Natural killer cell (primary cell): ENCODE results near the gene R3HDM2. TPM values are rescaled to one million over a fixed set of nuclear protein-coding genes. Genes with fewer than 3 reads are reported as not detected.
A peak's percentile ranks its signal among the peaks of the same experiment; 100 is the strongest.

Experiments
- ATAC-seq, 3 donors: fragments of 150-1000 bp in 2 of 3; fragments of 200-7000 bp in 1 of 3; cut with Tn5 transposase; 1 replicate in 1 of 3; 2 replicates in 2 of 3; pipeline ENCODE4 v1.10.0; 2021; ENCODE audit warnings: mild to moderate bottlenecking in 2 of 3, moderate library complexity in 2 of 3
- DNase-seq, 2 donors: peaks; one replicate each; pipeline versions ENCODE4 v3.0.0 to v3.0.0-alpha.2; 2013 to 2021; ENCODE audit warnings: mixed read lengths in 1 of 2
- H3K27ac ChIP-seq: one replicate; pipeline ENCODE4 v1.5.1; 2013; ENCODE audit warnings: mild to moderate bottlenecking, low read length
- H3K27me3 ChIP-seq: one replicate; pipeline ENCODE4 v1.6.1; 2013; ENCODE audit warnings: low read length; ENCODE audit not compliant: control insufficient read depth, insufficient read depth
- H3K36me3 ChIP-seq: one replicate; pipeline ENCODE4 v1.6.1; 2013; ENCODE audit warnings: low read length; ENCODE audit not compliant: control insufficient read depth, insufficient read depth
- H3K4me1 ChIP-seq: one replicate; pipeline ENCODE4 v1.6.1; 2013; ENCODE audit warnings: low read length; ENCODE audit not compliant: control insufficient read depth, insufficient read depth
- H3K4me3 ChIP-seq: one replicate; pipeline ENCODE4 v1.5.1; 2013; ENCODE audit warnings: low read length
- H3K9me3 ChIP-seq: one replicate; pipeline ENCODE4 v1.6.1; 2013; ENCODE audit warnings: low read length; ENCODE audit not compliant: control insufficient read depth, insufficient read depth
- H3K27ac Mint-ChIP-seq, 2 donors: one replicate each; pipeline ENCODE4 v1.8.0; 2022; ENCODE audit warnings: mild to moderate bottlenecking in 2 of 2, mixed read lengths in 2 of 2, moderate library complexity in 1 of 2
- H3K27me3 Mint-ChIP-seq, 2 donors: one replicate each; pipeline ENCODE4 v1.8.0; 2022; ENCODE audit warnings: low read depth in 2 of 2, mixed read lengths in 2 of 2
- H3K36me3 Mint-ChIP-seq: one replicate; pipeline ENCODE4 v1.8.0; 2022; ENCODE audit warnings: mixed read lengths
- H3K4me1 Mint-ChIP-seq, 2 donors: one replicate each; pipeline ENCODE4 v1.8.0; 2022; ENCODE audit warnings: mixed read lengths in 2 of 2
- H3K4me3 Mint-ChIP-seq: one replicate; pipeline ENCODE4 v1.8.0; 2022; ENCODE audit warnings: mild to moderate bottlenecking, moderate library complexity, mixed read lengths
- H3K9me3 Mint-ChIP-seq, 2 donors: one replicate each; pipeline ENCODE4 v1.8.0; 2022; ENCODE audit warnings: mixed read lengths in 2 of 2
- CTCF ChIP-seq: fragments of 200-600 bp; IDR thresholded peaks from one replicate; pipeline ENCODE4 v1.8.0; 2022; ENCODE audit warnings: antibody characterized with exemption
- WGBS: methylation state at CpG from one replicate; pipeline ENCODE4 v1.1.7; 2013; ENCODE audit warnings: missing lambda C conversion rate; ENCODE audit not compliant: insufficient coverage; 5-methylcytosine and 5-hydroxymethylcytosine counted together
- intact Hi-C: fragments of 100-400 bp; cut with micrococcal nuclease; formaldehyde crosslinking; loops from one replicate; pipeline ENCODE4 v1.14.2; 2022
- total RNA-seq, 4 donors: library from RNA; stranded (reverse); fragments of 120-200 nt in 1 of 4; gene quantifications; one replicate each; pipeline versions ENCODE4 v1.2.3 to v1.2.4, GENCODE V29; 2013 to 2022

The R3HDM2 gene
- total RNA-seq, 3 donors from 2014 or later (not counting 1 experiment from before 2014, with no cell fraction given): 110 to 124 (median 123) TPM

DNA sequence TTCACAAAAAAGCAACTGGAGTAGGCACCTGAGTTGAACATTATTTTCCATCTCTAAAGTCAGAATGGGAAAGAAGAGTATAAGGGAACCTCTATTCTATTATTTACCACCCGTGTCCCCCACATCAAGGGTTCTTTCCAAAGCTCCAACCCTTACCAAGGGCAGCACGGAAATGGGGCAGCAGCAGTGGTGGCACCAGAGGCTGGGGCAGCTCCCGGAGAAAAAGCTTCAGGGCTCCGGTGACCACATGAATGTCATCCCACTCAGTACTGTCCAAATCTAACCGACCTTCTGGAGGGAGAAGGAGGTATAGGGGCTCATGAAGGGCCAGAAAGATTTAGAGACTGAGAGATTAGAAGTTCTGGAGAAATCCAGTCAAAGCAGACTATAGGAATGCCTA, 43.0 kb upstream of the R3HDM2 start:
- DNase-seq: no peak
- Histone ChIP-seq H3K36me3 (peaks cover 59% of the 10 kb centered on the region), H3K4me3 (no peak overlapping the region), H3K9me3 (no peaks in the 10 kb centered on the region), H3K27me3 (no peaks in the 10 kb centered on the region), H3K4me1 (peaks cover 94% of the 10 kb centered on the region), H3K27ac (no peak overlapping the region)
- intact Hi-C loops: no loop called here
- Mint-ChIP-seq H3K27ac (peak overlapping the region; percentile 83 to 90), H3K4me1 (peaks cover 70 to 92% of the 10 kb centered on the region in 2 donors), H3K4me3 (peak overlapping the region; percentile 78), H3K27me3 (no peaks in the 10 kb centered on the region), H3K36me3 (peaks cover 19% of the 10 kb centered on the region), H3K9me3 (no peaks in the 10 kb centered on the region)
- 97% methylated on average over 5 of the region's 5 CpGs for WGBS
- no peak for TF ChIP-seq CTCF
- ATAC-seq: no peak

GRCh38 chr12:57473392-57473791, 42.5 kb upstream of the R3HDM2 start:
- Mint-ChIP-seq H3K27ac (peak overlapping the region; percentile 83 to 90), H3K4me1 (peaks cover 69 to 91% of the 10 kb centered on the region in 2 donors), H3K9me3 (no peaks in the 10 kb centered on the region), H3K4me3 (peak overlapping the region; percentile 78), H3K36me3 (peaks cover 19% of the 10 kb centered on the region), H3K27me3 (no peaks in the 10 kb centered on the region)
- intact Hi-C loops: no loop called here
- H3K9me3 ChIP-seq: no peaks in the 10 kb centered on the region
- no peak overlapping the region for H3K27ac ChIP-seq
- no peak for TF ChIP-seq CTCF
- DNase-seq (no peak), ATAC-seq (no peak)
- H3K27me3 ChIP-seq: no peaks in the 10 kb centered on the region
- WGBS: 97% methylated on average over 3 of the region's 3 CpGs
- peaks cover 59% of the 10 kb centered on the region for H3K36me3 ChIP-seq
- peaks cover 89% of the 10 kb centered on the region for H3K4me1 ChIP-seq
- H3K4me3 ChIP-seq: no peak overlapping the region

DNA sequence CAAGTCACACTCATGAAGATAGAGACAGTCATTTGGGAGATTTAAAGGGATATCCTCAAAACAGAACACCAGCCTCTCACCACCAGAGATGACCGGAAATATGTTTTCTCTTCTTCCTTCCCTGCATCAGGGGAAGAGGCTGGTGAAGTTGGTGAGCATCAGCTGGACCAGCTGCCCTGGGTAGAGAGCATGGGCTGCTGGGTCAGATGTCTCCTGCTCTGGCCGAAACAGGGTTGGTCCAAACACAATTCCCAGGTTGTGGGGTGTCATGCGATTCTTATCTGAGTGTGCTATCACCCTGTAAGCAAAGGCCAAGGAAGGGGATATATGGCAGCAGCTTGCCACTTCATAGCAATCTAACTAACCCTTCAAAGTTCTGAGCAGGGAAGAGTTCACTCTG, 41.5 kb upstream of the R3HDM2 start:
- H3K27ac ChIP-seq: no peak overlapping the region
- intact Hi-C loops: no loop called here
- DNase-seq (no peak), ATAC-seq (no peak)
- Mint-ChIP-seq H3K4me1 (peaks cover 72 to 91% of the 10 kb centered on the region in 2 donors), H3K36me3 (peaks cover 19% of the 10 kb centered on the region), H3K9me3 (no peaks in the 10 kb centered on the region), H3K4me3 (peak overlapping the region; percentile 40), H3K27ac (peak overlapping the region; percentile 47 to 74), H3K27me3 (no peaks in the 10 kb centered on the region)
- H3K36me3 ChIP-seq: peaks cover 68% of the 10 kb centered on the region
- no peaks in the 10 kb centered on the region for H3K9me3 ChIP-seq
- H3K4me1 ChIP-seq: peaks cover 79% of the 10 kb centered on the region
- no peak overlapping the region for H3K4me3 ChIP-seq
- WGBS: 93% methylated on average over 2 of the region's 3 CpGs
- H3K27me3 ChIP-seq: no peaks in the 10 kb centered on the region
- no peak for TF ChIP-seq CTCF

GRCh38 chr12:57471661-57472060, 40.8 kb upstream of the R3HDM2 start:
- Mint-ChIP-seq H3K36me3 (peaks cover 19% of the 10 kb centered on the region), H3K4me1 (peaks cover 69 to 89% of the 10 kb centered on the region in 2 donors), H3K27ac (peak overlapping the region; percentile 74 to 79), H3K9me3 (no peaks in the 10 kb centered on the region), H3K27me3 (no peaks in the 10 kb centered on the region), H3K4me3 (no peak overlapping the region)
- peaks cover 72% of the 10 kb centered on the region for H3K4me1 ChIP-seq
- no peak for TF ChIP-seq CTCF
- no peaks in the 10 kb centered on the region for H3K9me3 ChIP-seq
- H3K36me3 ChIP-seq: peaks cover 68% of the 10 kb centered on the region
- intact Hi-C loops: no loop called here
- H3K27me3 ChIP-seq: no peaks in the 10 kb centered on the region
- H3K4me3 ChIP-seq: no peak overlapping the region
- ATAC-seq (no peak), DNase-seq (no peak)
- no peak overlapping the region for H3K27ac ChIP-seq
- WGBS: 91% methylated on average over 3 of the region's 3 CpGs
